WTC11 (cell line): ENCODE results near the gene ROMO1. TPM values are rescaled to one million over a fixed set of nuclear protein-coding genes. Genes with fewer than 3 reads are reported as not detected.

ENCODE experiments used
- ATAC-seq: fragments of 200-7000 bp; cut with Tn5 transposase; 2 replicates; pipeline ENCODE4 v1.10.0; 2021; ENCODE audit warnings: mild to moderate bottlenecking, moderate library complexity
- CTCF ChIA-PET: fragments of 300-600 bp; sonication (Branson Sonifier 250); formaldehyde crosslinking; loops from one replicate; lab custom pipeline; 2021; ENCODE audit warnings: antibody characterized with exemption; lab: Charles Lee
- POLR2A ChIA-PET: fragments of 350-600 bp; sonication (Branson Sonifier 250); formaldehyde crosslinking; loops from one replicate; lab custom pipeline; 2021; ENCODE audit warnings: antibody characterized with exemption; lab: Charles Lee
- DNase-seq: peaks from one replicate; pipeline ENCODE4 v3.0.0; 2021; ENCODE audit warnings: low spot score
- H3K27ac Mint-ChIP-seq: 2 replicates; pipeline ENCODE4 v1.8.0; 2021; ENCODE audit warnings: mixed read lengths
- H3K27me3 Mint-ChIP-seq: 2 replicates; pipeline ENCODE4 v1.8.0; 2021; ENCODE audit warnings: low read depth, mild to moderate bottlenecking, moderate library complexity, mixed read lengths
- H3K36me3 Mint-ChIP-seq: 2 replicates; pipeline ENCODE4 v1.8.0; 2021; ENCODE audit warnings: mixed read lengths
- H3K4me1 Mint-ChIP-seq: 2 replicates; pipeline ENCODE4 v1.8.0; 2022; ENCODE audit warnings: mixed read lengths
- H3K4me3 Mint-ChIP-seq: 2 replicates; pipeline ENCODE4 v1.8.0; 2021; ENCODE audit warnings: mild to moderate bottlenecking, moderate library complexity, mixed read lengths
- H3K9me3 Mint-ChIP-seq: 2 replicates; pipeline ENCODE4 v1.8.0; 2021; ENCODE audit warnings: mixed read lengths
- AR ChIP-seq: fragments of 250-450 bp; sonication (Bioruptor Pico); IDR thresholded peaks from 2 replicates; pipeline ENCODE4 v1.9.0; 2021; ENCODE audit warnings: mild to moderate bottlenecking
- ATF1 ChIP-seq: sonication (generic); formaldehyde crosslinking; IDR thresholded peaks from 2 replicates; pipeline ENCODE4 v1.8.1; 2023; ENCODE audit warnings: mild to moderate bottlenecking, moderate library complexity, missing genetic modification reagents
- ELF4 ChIP-seq: sonication (generic); formaldehyde crosslinking; IDR thresholded peaks from 2 replicates; pipeline ENCODE4 v1.8.1; 2022; ENCODE audit warnings: low read depth, mild to moderate bottlenecking, moderate library complexity, missing genetic modification reagents
- JUN ChIP-seq: sonication (generic); formaldehyde crosslinking; IDR thresholded peaks from 2 replicates; pipeline ENCODE4 v1.8.0; 2023; ENCODE audit warnings: mild to moderate bottlenecking, missing genetic modification reagents
- MYBL2 ChIP-seq: sonication (generic); formaldehyde crosslinking; IDR thresholded peaks from 2 replicates; pipeline ENCODE4 v1.8.1; 2023; ENCODE audit warnings: mild to moderate bottlenecking, moderate library complexity, missing genetic modification reagents
- NFE2L1 ChIP-seq: sonication (generic); formaldehyde crosslinking; IDR thresholded peaks from 2 replicates; pipeline ENCODE4 v1.8.1; 2023; ENCODE audit warnings: missing genetic modification reagents
- PREB ChIP-seq: sonication (generic); formaldehyde crosslinking; IDR thresholded peaks from 2 replicates; pipeline ENCODE4 v1.8.1; 2022; ENCODE audit warnings: mild to moderate bottlenecking, missing genetic modification reagents, moderate library complexity, borderline replicate concordance
- SMAD3 ChIP-seq: sonication (generic); formaldehyde crosslinking; IDR thresholded peaks from 2 replicates; pipeline ENCODE4 v1.8.0; 2022; ENCODE audit warnings: missing genetic modification reagents, mild to moderate bottlenecking, borderline replicate concordance
- TP53 ChIP-seq: sonication (generic); formaldehyde crosslinking; IDR thresholded peaks from 2 replicates; pipeline ENCODE4 v1.8.1; 2023; ENCODE audit warnings: mild to moderate bottlenecking, missing genetic modification reagents
- ZNF317 ChIP-seq: sonication (generic); formaldehyde crosslinking; IDR thresholded peaks from 2 replicates; pipeline ENCODE4 v1.8.1; 2023; ENCODE audit warnings: low read depth, mild to moderate bottlenecking, moderate library complexity, missing genetic modification reagents, borderline replicate concordance
- total RNA-seq: library from RNA; stranded (reverse); gene quantifications from 3 replicates; pipeline ENCODE4 v1.2.3, GENCODE V29; 2021
- TF ChIP-seq, protein P1 (sequence below): sonication (generic); formaldehyde crosslinking; IDR thresholded peaks from 2 replicates; pipeline ENCODE4 v1.8.0; 2023; ENCODE audit warnings: mild to moderate bottlenecking, missing genetic modification reagents
- TF ChIP-seq, protein P2 (sequence below): sonication (generic); formaldehyde crosslinking; IDR thresholded peaks from 2 replicates; pipeline ENCODE4 v1.8.1; 2022; ENCODE audit warnings: mild to moderate bottlenecking, moderate library complexity, missing genetic modification reagents
- TF ChIP-seq, protein P3 (sequence below): sonication (generic); formaldehyde crosslinking; IDR thresholded peaks from 2 replicates; pipeline ENCODE4 v1.8.1; 2022; ENCODE audit warnings: low read depth, mild to moderate bottlenecking, moderate library complexity, missing genetic modification reagents, borderline replicate concordance
- TF ChIP-seq, protein P4 (sequence below): sonication (generic); formaldehyde crosslinking; IDR thresholded peaks from 2 replicates; pipeline ENCODE4 v1.8.0; 2022; ENCODE audit warnings: mild to moderate bottlenecking, missing genetic modification reagents
- TF ChIP-seq, protein P5 (sequence below): sonication (generic); formaldehyde crosslinking; IDR thresholded peaks from 2 replicates; pipeline ENCODE4 v1.8.1; 2022; ENCODE audit warnings: low read depth, missing genetic modification reagents, borderline replicate concordance

Gene ROMO1
- total RNA-seq, 1 experiment from 2014 or later = 213 TPM

DNA sequence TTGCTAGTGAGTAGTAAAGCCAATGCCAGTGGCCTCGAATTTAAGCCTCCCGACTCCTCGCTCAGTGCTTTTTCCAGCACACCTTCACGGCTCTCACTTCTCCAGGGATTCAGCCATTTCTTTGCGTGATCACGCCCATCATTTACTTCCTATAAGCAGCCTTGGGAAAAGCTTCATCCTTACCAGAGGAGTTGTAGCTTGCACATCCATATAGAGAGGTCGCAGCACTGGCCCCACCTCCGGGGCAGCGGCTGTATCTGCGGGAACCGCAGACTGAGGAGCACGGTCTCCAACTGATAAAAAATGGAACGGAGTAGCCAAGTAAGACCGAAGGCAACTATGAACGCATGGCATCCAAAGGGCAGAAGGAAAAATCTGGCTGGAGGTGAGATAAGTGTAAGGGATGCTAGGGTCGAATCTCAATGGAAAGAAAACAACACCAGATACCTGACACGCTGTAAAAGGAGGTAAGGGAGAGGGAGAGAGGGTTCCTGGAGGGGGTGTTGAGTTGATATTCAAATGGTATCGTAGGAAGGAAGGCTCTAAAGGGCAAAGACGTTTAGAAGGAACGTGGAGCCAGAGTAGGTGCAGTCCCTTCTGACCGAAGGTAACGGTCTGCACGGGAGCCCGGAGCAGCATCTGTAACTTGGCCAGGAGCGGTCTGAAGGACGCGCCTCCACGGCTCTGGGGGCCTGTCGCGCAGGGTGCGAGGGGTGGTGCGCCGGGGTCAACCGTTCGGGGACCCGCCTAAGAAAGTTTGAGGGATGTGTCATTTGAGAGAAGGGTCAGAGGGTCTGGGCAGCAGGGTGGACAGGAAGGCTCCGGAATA, 693 bp upstream of the ROMO1 start:
- DNase-seq = no peak
- Mint-ChIP-seq H3K9me3 (no peaks in the 10 kb centered on the region), H3K27ac (peak overlapping the region; percentile 76), H3K4me1 (peaks cover 19% of the 10 kb centered on the region), H3K36me3 (peaks cover 18% of the 10 kb centered on the region), H3K27me3 (no peaks in the 10 kb centered on the region), H3K4me3 (peak overlapping the region; percentile 93)
- ATAC-seq = peak; percentile 16
- TF ChIP-seq SMAD3 (CRISPR knock-in tag) (0 out of 2 replicates have a peak, but pooled peaks have one; percentile 5), JUN (CRISPR knock-in tag) (0 out of 2 replicates have a peak, but pooled peaks have one; percentile 12), AR (CRISPR knock-in tag) (no peak), NFE2L1 (CRISPR knock-in tag) (0 out of 2 replicates have a peak, but pooled peaks have one; percentile 18), ELF4 (CRISPR knock-in tag) (peak; percentile 26; the same call in 1 of the 2 replicates), MYBL2 (CRISPR knock-in tag) (0 out of 2 replicates have a peak, but pooled peaks have one; percentile 11), ZNF317 (CRISPR knock-in tag) (no peak)
- TF ChIP-seq, protein P1, sequence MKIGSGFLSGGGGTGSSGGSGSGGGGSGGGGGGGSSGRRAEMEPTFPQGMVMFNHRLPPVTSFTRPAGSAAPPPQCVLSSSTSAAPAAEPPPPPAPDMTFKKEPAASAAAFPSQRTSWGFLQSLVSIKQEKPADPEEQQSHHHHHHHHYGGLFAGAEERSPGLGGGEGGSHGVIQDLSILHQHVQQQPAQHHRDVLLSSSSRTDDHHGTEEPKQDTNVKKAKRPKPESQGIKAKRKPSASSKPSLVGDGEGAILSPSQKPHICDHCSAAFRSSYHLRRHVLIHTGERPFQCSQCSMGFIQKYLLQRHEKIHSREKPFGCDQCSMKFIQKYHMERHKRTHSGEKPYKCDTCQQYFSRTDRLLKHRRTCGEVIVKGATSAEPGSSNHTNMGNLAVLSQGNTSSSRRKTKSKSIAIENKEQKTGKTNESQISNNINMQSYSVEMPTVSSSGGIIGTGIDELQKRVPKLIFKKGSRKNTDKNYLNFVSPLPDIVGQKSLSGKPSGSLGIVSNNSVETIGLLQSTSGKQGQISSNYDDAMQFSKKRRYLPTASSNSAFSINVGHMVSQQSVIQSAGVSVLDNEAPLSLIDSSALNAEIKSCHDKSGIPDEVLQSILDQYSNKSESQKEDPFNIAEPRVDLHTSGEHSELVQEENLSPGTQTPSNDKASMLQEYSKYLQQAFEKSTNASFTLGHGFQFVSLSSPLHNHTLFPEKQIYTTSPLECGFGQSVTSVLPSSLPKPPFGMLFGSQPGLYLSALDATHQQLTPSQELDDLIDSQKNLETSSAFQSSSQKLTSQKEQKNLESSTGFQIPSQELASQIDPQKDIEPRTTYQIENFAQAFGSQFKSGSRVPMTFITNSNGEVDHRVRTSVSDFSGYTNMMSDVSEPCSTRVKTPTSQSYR (CRISPR knock-in tag) = 0 out of 2 replicates have a peak, but pooled peaks have one; percentile 8
- CTCF ChIA-PET = interaction anchor here (1.5 kb wide), 1 partner anchor 130 kb away, joined by 3 read pairs; no protein-coding TSS in a partner anchor
- POLR2A ChIA-PET = interaction anchor here (0.9 to 1.7 kb wide), 5 partner anchors 44 to 256 kb away, joined by 3 to 6 read pairs (median 3); partner anchors contain the start of genes ERGIC3, RBM39, SCAND1 and SPAG4

GRCh38 chr20:35699957-35700624, 886 bp downstream of the ROMO1 start:
- ATAC-seq = no peak
- peaks cover 19% of the 10 kb centered on the region for H3K4me1 Mint-ChIP-seq
- no peaks in the 10 kb centered on the region for H3K27me3 Mint-ChIP-seq
- H3K36me3 Mint-ChIP-seq = peaks cover 32% of the 10 kb centered on the region
- POLR2A ChIA-PET = interaction anchor here (1.1 to 1.7 kb wide), 4 partner anchors 42 to 254 kb away, joined by 4 to 6 read pairs (median 4); partner anchors contain the start of genes RBM39 and SCAND1
- no peaks in the 10 kb centered on the region for H3K9me3 Mint-ChIP-seq
- H3K27ac Mint-ChIP-seq = peak overlapping the region; percentile 96
- CTCF ChIA-PET = interaction anchor here (0.8 to 1.2 kb wide), 3 partner anchors 42 to 255 kb away, joined by 3 to 4 read pairs (median 3); partner anchors contain the start of genes RBM39 and SCAND1
- DNase-seq = no peak
- peak overlapping the region; percentile 93 for H3K4me3 Mint-ChIP-seq
- TF ChIP-seq, protein P2, sequence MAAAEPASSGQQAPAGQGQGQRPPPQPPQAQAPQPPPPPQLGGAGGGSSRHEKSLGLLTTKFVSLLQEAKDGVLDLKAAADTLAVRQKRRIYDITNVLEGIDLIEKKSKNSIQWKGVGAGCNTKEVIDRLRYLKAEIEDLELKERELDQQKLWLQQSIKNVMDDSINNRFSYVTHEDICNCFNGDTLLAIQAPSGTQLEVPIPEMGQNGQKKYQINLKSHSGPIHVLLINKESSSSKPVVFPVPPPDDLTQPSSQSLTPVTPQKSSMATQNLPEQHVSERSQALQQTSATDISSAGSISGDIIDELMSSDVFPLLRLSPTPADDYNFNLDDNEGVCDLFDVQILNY (CRISPR knock-in tag) = no peak
- TF ChIP-seq, protein P3, sequence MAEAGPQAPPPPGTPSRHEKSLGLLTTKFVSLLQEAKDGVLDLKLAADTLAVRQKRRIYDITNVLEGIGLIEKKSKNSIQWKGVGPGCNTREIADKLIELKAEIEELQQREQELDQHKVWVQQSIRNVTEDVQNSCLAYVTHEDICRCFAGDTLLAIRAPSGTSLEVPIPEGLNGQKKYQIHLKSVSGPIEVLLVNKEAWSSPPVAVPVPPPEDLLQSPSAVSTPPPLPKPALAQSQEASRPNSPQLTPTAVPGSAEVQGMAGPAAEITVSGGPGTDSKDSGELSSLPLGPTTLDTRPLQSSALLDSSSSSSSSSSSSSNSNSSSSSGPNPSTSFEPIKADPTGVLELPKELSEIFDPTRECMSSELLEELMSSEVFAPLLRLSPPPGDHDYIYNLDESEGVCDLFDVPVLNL (CRISPR knock-in tag) = no peak
- TF ChIP-seq ATF1 (CRISPR knock-in tag) (no peak), TP53 (CRISPR knock-in tag) (no peak), PREB (CRISPR knock-in tag) (no peak)
- TF ChIP-seq, protein P4, sequence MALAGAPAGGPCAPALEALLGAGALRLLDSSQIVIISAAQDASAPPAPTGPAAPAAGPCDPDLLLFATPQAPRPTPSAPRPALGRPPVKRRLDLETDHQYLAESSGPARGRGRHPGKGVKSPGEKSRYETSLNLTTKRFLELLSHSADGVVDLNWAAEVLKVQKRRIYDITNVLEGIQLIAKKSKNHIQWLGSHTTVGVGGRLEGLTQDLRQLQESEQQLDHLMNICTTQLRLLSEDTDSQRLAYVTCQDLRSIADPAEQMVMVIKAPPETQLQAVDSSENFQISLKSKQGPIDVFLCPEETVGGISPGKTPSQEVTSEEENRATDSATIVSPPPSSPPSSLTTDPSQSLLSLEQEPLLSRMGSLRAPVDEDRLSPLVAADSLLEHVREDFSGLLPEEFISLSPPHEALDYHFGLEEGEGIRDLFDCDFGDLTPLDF (CRISPR knock-in tag) = no peak
- TF ChIP-seq, protein P1 (CRISPR knock-in tag) = no peak
- TF ChIP-seq, protein P5, sequence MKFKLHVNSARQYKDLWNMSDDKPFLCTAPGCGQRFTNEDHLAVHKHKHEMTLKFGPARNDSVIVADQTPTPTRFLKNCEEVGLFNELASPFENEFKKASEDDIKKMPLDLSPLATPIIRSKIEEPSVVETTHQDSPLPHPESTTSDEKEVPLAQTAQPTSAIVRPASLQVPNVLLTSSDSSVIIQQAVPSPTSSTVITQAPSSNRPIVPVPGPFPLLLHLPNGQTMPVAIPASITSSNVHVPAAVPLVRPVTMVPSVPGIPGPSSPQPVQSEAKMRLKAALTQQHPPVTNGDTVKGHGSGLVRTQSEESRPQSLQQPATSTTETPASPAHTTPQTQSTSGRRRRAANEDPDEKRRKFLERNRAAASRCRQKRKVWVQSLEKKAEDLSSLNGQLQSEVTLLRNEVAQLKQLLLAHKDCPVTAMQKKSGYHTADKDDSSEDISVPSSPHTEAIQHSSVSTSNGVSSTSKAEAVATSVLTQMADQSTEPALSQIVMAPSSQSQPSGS (CRISPR knock-in tag) = no peak
